Measurements from ENCODE around the gene EDEM1. TPM values are rescaled to one million over a fixed set of nuclear protein-coding genes. Genes with fewer than 3 reads are reported as not detected.

EDEM1 gene
- polyA plus RNA-seq, 1 donor from 2014 or later = 13.6 TPM

DNA sequence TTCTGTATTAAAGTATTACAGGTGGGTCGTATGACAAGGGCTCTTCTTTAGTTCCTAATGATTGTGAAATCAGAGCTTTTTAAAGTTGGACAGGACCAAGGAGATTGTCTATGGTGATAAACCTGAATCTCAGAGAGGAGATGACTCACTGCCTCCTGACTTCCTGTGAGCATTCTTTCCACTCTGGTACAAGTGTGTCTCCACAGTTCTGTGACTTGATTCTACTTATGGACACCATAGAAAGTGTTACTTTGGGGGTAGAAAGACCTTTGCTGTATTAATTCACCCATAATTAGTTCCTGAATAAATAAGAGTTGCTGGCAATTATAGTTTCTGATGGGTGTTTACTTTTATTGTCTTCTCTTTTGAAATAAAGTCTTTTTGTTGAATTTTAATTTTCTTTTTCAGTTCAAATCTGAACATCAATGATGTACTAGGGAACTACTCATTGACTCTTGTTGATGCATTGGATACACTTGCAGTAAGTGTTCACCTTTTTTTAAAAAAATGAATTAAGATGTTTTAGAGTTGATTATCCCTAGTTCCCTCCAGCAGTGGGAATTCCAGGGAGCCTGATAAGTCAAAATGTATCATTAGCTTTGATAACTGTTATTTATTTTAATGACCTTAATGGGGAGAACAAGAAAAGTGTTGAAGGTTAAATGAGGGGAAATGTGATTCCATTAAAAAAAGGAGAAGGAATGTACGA is 7.4 kb downstream of the EDEM1 start:
- H3K27me3 ChIP-seq (ENCODE audit: insufficient read depth, low read depth, low read length) = no peaks in the 10 kb centered on the region
- H3K9ac ChIP-seq (ENCODE audit: low read length) = no peak overlapping the region
- H3K36me3 ChIP-seq (ENCODE audit: insufficient read depth, low read length) = peaks cover 5% of the 10 kb centered on the region
- no peak overlapping the region for H2AFZ ChIP-seq (ENCODE audit: low read depth, low read length)
- H4K20me1 ChIP-seq (ENCODE audit: insufficient read depth) = no peaks in the 10 kb centered on the region
- no peaks in the 10 kb centered on the region for H3F3A ChIP-seq (ENCODE audit: insufficient read depth, low read length, poor library complexity, severe bottlenecking)
- no peak overlapping the region for H3K4me2 ChIP-seq (ENCODE audit: low read length)
- no peak for TF ChIP-seq MXI1 (conservative IDR thresholded peaks at IDR 0.05; ENCODE audit: poor library complexity, severe bottlenecking)
- TF ChIP-seq TAF1 (IDR thresholded peaks at IDR 0.05; ENCODE audit: low read depth) = no peak
- no peak for TF ChIP-seq POLR2AphosphoS5 (IDR thresholded peaks at IDR 0.05)
- no peak for TF ChIP-seq REST (IDR thresholded peaks at IDR 0.05; ENCODE audit: borderline replicate concordance)
- TF ChIP-seq, protein P1, sequence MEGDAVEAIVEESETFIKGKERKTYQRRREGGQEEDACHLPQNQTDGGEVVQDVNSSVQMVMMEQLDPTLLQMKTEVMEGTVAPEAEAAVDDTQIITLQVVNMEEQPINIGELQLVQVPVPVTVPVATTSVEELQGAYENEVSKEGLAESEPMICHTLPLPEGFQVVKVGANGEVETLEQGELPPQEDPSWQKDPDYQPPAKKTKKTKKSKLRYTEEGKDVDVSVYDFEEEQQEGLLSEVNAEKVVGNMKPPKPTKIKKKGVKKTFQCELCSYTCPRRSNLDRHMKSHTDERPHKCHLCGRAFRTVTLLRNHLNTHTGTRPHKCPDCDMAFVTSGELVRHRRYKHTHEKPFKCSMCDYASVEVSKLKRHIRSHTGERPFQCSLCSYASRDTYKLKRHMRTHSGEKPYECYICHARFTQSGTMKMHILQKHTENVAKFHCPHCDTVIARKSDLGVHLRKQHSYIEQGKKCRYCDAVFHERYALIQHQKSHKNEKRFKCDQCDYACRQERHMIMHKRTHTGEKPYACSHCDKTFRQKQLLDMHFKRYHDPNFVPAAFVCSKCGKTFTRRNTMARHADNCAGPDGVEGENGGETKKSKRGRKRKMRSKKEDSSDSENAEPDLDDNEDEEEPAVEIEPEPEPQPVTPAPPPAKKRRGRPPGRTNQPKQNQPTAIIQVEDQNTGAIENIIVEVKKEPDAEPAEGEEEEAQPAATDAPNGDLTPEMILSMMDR (IDR thresholded peaks at IDR 0.05; ENCODE audit: poor library complexity, severe bottlenecking) = no peak
- no peak for TF ChIP-seq EP300 (conservative IDR thresholded peaks at IDR 0.05; ENCODE audit: poor library complexity, severe bottlenecking)
- TF ChIP-seq SMC3 (conservative IDR thresholded peaks at IDR 0.05; ENCODE audit: poor library complexity) = no peak
- no peak for TF ChIP-seq RAD21 (conservative IDR thresholded peaks at IDR 0.05)
- no peak for TF ChIP-seq EZH2 (IDR thresholded peaks at IDR 0.05; ENCODE audit: borderline replicate concordance, insufficient read depth, low read length, poor library complexity, severe bottlenecking)
- no peak overlapping the region for H3K4me3 ChIP-seq (ENCODE audit: low read length)
- no peaks in the 10 kb centered on the region for H3K9me3 ChIP-seq (ENCODE audit: low read length)
- no peak overlapping the region for H3K27ac ChIP-seq (ENCODE audit: low read length)
- no peaks in the 10 kb centered on the region for H3K9me2 ChIP-seq (ENCODE audit: insufficient read depth, low read length)
- peaks cover 16% of the 10 kb centered on the region for H3K79me2 ChIP-seq (replicated peaks; ENCODE audit: insufficient read depth, low read length)

DNA sequence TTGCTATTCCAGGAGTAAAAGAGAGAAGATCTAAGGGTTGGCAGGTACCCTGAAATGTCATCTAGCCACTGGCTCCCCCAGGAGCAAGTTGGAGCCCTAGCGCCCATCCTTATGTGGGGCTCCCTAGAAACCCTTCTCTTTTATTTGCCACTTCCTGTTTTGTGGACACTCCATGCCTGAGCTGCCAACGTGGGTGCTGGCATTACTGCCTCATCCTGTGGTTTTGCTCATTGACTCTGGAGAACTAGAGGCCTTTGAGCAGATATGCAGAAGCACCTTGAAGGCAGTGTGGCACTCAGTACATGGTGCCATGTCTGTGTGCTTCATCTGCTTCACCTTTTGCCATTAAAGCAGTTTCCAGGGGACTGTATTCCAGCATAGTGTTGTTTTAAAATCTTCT is 8.1 kb downstream of the EDEM1 start:
- Histone ChIP-seq H3K4me2 (ENCODE audit: low read length) (no peak overlapping the region), H3K79me2 (replicated peaks; ENCODE audit: insufficient read depth, low read length) (peaks cover 10% of the 10 kb centered on the region), H3K9me3 (ENCODE audit: low read length) (no peaks in the 10 kb centered on the region), H2AFZ (ENCODE audit: low read depth, low read length) (no peak overlapping the region), H3K4me3 (ENCODE audit: low read length) (no peak overlapping the region), H3K9me2 (ENCODE audit: insufficient read depth, low read length) (no peaks in the 10 kb centered on the region), H4K20me1 (ENCODE audit: insufficient read depth) (no peaks in the 10 kb centered on the region), H3F3A (ENCODE audit: insufficient read depth, low read length, poor library complexity, severe bottlenecking) (no peaks in the 10 kb centered on the region), H3K9ac (ENCODE audit: low read length) (no peak overlapping the region), H3K27me3 (ENCODE audit: insufficient read depth, low read depth, low read length) (no peaks in the 10 kb centered on the region), H3K27ac (ENCODE audit: low read length) (no peak overlapping the region), H3K36me3 (ENCODE audit: insufficient read depth, low read length) (peaks cover 5% of the 10 kb centered on the region)
- no peak for TF ChIP-seq TAF1 (IDR thresholded peaks at IDR 0.05; ENCODE audit: low read depth)
- TF ChIP-seq REST (IDR thresholded peaks at IDR 0.05; ENCODE audit: borderline replicate concordance) = no peak
- TF ChIP-seq, protein P1 (IDR thresholded peaks at IDR 0.05; ENCODE audit: poor library complexity, severe bottlenecking) = no peak
- TF ChIP-seq MXI1 (conservative IDR thresholded peaks at IDR 0.05; ENCODE audit: poor library complexity, severe bottlenecking) = no peak
- no peak for TF ChIP-seq SMC3 (conservative IDR thresholded peaks at IDR 0.05; ENCODE audit: poor library complexity)
- no peak for TF ChIP-seq RAD21 (conservative IDR thresholded peaks at IDR 0.05)
- TF ChIP-seq EZH2 (IDR thresholded peaks at IDR 0.05; ENCODE audit: borderline replicate concordance, insufficient read depth, low read length, poor library complexity, severe bottlenecking) = no peak
- TF ChIP-seq POLR2AphosphoS5 (IDR thresholded peaks at IDR 0.05) = no peak
- no peak for TF ChIP-seq EP300 (conservative IDR thresholded peaks at IDR 0.05; ENCODE audit: poor library complexity, severe bottlenecking)
